Sciatic nerve (tissue), 2 donors: ENCODE data around the gene ADAMTS7. TPM values are rescaled to one million over a fixed set of nuclear protein-coding genes. Genes with fewer than 3 reads are reported as not detected.
"Not testable (repeated sequence)": the region's sequence is repeated elsewhere in the genome, so short reads cannot be mapped to it uniquely, and the experiment has no call there.

Source experiments
- ATAC-seq: fragments of 200-7000 bp; cut with Tn5 transposase; one replicate; pipeline ENCODE4 v1.9.1; 2020; ENCODE audit warnings: mild to moderate bottlenecking, moderate library complexity
- DNase-seq: peaks from one replicate; pipeline ENCODE4 v3.0.0-alpha.2; 2020; ENCODE audit warnings: low spot score
- intact Hi-C: fragments of 100-400 bp; cut with DNase I; formaldehyde crosslinking; loops from one replicate; pipeline ENCODE4 v1.14.2; 2022
- total RNA-seq: library from RNA; stranded (reverse); fragmentation: NEBNext Ultra II Directional; extraction: Animal tissue kit (Norgen Biotek cat#: 25700); gene quantifications from one replicate; pipeline ENCODE4 v1.2.1, GENCODE V29; 2021
- donor health status: DM: no; HTN: no; CAD: no.
- donor health status: DM: no; HTN: no; CAD: no.

ADAMTS7 gene
- total RNA-seq, 1 donor from 2014 or later: 16.6 TPM

- ATAC-seq, intact Hi-C loops: not testable (repeated sequence)
- DNase-seq: peak; percentile 60
These were observed 51.8 kb downstream of the ADAMTS7 start for GRCh38 chr15:78759361-78759998.

GRCh38 chr15:78758486-78759200 lies 52.6 kb downstream of the ADAMTS7 start:
- peak; percentile 54 for DNase-seq
- ATAC-seq, intact Hi-C loops: not testable (repeated sequence)

- intact Hi-C loops, ATAC-seq: not testable (repeated sequence)
- peak; percentile 30 for DNase-seq
These were observed 53.2 kb downstream of the ADAMTS7 start for GRCh38 chr15:78758084-78758483.

GRCh38 chr15:78757636-78757905 lies 53.7 kb downstream of the ADAMTS7 start:
- ATAC-seq (no peak), DNase-seq (peak; percentile 57)
- intact Hi-C loops: no loop called here

- peak; percentile 83 for DNase-seq
- intact Hi-C loops: not testable (repeated sequence)
- peak; percentile 65 for ATAC-seq
These were observed 54.3 kb downstream of the ADAMTS7 start for GRCh38 chr15:78756781-78757635.

GRCh38 chr15:78755900-78756591 lies 55.2 kb downstream of the ADAMTS7 start:
- ATAC-seq: not testable (repeated sequence)
- intact Hi-C loops: loop anchor here (2.0 kb wide), 1 partner anchor 59 kb away; no protein-coding TSS in a partner anchor
- DNase-seq: peak; percentile 62

GRCh38 chr15:78754637-78755280 lies 56.5 kb downstream of the ADAMTS7 start:
- intact Hi-C loops: loop anchor here (2.0 kb wide), 1 partner anchor 60 kb away; no protein-coding TSS in a partner anchor
- peak; percentile 45 for DNase-seq
- ATAC-seq: not testable (repeated sequence)

GRCh38 chr15:78753751-78754535 lies 57.3 kb downstream of the ADAMTS7 start:
- intact Hi-C loops: loop anchor here (2.0 kb wide), 1 partner anchor 61 kb away; no protein-coding TSS in a partner anchor
- peak; percentile 53 for DNase-seq
- not testable (repeated sequence) for ATAC-seq

GRCh38 chr15:78753359-78753659 lies 58.0 kb downstream of the ADAMTS7 start:
- DNase-seq, intact Hi-C loops, ATAC-seq: not testable (repeated sequence)

GRCh38 chr15:78752492-78753358 lies 58.5 kb downstream of the ADAMTS7 start:
- intact Hi-C loops: no loop called here
- DNase-seq (peak; percentile 43), ATAC-seq (no peak)

GRCh38 chr15:78751602-78751979 lies 59.7 kb downstream of the ADAMTS7 start:
- intact Hi-C loops: no loop called here
- ATAC-seq (no peak), DNase-seq (peak; percentile 53)

- peak; percentile 96 for ATAC-seq
- intact Hi-C loops: not testable (repeated sequence)
- peak; percentile 95 for DNase-seq
These were observed 60.2 kb downstream of the ADAMTS7 start for GRCh38 chr15:78750974-78751601.

GRCh38 chr15:78750566-78750965 lies 60.7 kb downstream of the ADAMTS7 start:
- intact Hi-C loops: no loop called here
- no peak for DNase-seq
- peak; percentile 25 for ATAC-seq

GRCh38 chr15:78749831-78750230 lies 61.4 kb downstream of the ADAMTS7 start:
- DNase-seq (peak; percentile 52), ATAC-seq (no peak)
- intact Hi-C loops: no loop called here

GRCh38 chr15:78747877-78748276 lies 63.4 kb downstream of the ADAMTS7 start:
- DNase-seq: peak; percentile 10
- intact Hi-C loops, ATAC-seq: not testable (repeated sequence)

GRCh38 chr15:78741674-78742073 lies 69.6 kb downstream of the ADAMTS7 start:
- DNase-seq, ATAC-seq, intact Hi-C loops: not testable (repeated sequence)

GRCh38 chr15:78740904-78741274 lies 70.4 kb downstream of the ADAMTS7 start:
- no peak for DNase-seq
- intact Hi-C loops: no loop called here
- no peak for ATAC-seq
